CD4-positive, alpha-beta T cell treated with Interleukin-6 for 4 hours (primary cell): ENCODE measurements around the gene PFDN1.
A peak's percentile ranks its signal among the peaks of the same experiment; 100 is the strongest.

Source experiments
- DNase-seq: peaks from one replicate; pipeline ENCODE4 v3.0.0-alpha.2; 2020; ENCODE audit warnings: mixed read lengths

The PFDN1 gene

GRCh38 chr5:140295414-140295813, 7.5 kb downstream of the PFDN1 start:
- DNase-seq: peak; percentile 43

GRCh38 chr5:140294753-140295152, 8.1 kb downstream of the PFDN1 start:
- no peak for DNase-seq

GRCh38 chr5:140293849-140294100, 9.1 kb downstream of the PFDN1 start:
- DNase-seq: no peak

- DNase-seq: no peak
Measured at GRCh38 chr5:140293091-140293848, 9.6 kb downstream of the PFDN1 start.

- no peak for DNase-seq
Measured at GRCh38 chr5:140292212-140293036, 10.5 kb downstream of the PFDN1 start.

DNA sequence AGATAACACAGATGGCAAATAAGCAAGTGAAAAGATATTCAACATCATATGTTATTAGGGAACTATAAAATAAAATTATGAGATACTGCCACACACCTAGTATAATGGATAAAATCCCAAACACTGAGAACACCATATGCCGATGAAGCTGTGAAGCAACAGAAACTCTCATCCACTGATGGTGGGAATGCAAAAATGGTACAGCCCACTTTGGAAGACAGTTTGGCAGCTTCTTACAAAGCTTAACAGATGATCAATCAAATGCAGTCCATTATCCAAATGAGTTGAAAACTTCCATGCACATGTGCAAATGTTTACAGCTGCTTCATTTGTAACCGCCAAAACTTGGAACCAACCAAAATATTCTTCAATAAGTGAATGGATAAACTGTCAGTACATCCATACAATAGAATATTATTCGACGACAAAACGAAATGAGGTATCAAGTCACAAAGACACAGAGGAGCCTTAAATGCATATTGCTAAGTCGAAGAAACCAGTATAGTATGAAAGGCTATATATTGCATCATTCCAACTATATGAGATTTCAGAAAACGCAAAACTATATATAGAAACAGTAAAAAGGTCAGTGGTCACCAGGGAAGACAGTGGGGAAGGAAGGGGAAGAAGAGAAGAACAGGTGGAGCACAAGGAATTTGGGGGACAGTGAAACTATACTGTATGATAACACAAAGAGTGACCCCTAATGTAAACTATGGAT, 14.9 kb downstream of the PFDN1 start:
- DNase-seq: no peak

DNA sequence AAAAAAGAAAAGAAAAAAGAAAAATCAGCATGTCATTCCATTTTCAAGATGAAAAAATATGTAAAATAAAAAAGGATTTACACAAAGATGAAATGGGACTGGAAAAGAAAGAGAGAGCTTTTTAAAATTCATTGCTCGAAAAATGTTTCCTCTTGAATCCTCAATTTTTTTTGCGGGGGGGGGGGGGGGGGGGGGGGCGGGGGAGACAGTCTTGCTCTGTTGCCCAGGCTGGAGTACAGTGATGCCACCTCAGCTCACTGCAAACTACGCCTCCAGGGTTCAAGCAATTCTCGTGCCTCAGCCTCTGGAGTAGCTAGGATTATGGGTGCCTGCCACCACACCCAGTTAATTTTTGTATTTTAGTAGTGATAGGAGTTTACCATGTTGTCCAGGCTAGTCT, 16.5 kb downstream of the PFDN1 start:
- DNase-seq: no peak

DNA sequence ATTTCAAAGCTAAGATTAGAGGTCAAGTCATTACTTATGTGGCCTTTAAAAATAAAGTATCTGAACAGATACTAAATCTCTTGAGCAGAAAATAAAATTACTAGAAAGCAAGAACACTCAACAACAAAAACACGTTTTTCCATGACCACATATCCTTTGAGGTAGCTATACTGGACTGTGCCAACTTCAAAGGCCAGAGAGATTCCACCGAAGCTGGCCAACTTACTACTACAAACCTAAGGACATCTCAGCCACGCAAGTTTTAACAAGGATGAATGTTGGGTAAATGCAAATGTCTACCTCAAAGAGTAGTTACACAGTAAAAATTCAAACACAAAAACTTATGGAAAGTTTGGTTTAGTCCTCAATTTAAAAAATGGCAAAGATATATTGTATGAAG, 18.9 kb downstream of the PFDN1 start:
- no peak for DNase-seq

DNA sequence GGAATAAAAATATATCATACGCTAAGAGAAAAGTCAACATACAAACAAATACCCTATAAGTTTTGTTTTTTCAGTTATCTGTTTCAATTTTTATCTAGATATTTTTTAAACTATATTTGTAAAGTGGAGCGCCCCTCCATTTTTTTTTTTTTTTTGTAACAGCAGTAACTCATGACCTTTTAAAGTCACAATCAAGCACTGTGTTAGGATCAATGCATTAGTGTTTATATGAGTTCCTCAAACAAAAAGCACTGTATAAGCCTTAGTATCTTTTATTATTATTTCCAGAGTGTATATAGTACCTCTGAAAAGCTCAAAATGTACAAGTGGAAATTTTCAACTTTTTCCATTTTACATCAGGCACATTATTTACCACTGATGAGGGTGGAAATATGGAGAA, 20.6 kb downstream of the PFDN1 start:
- DNase-seq: no peak

GRCh38 chr5:140275837-140276236, 27.1 kb downstream of the PFDN1 start:
- no peak for DNase-seq

DNA sequence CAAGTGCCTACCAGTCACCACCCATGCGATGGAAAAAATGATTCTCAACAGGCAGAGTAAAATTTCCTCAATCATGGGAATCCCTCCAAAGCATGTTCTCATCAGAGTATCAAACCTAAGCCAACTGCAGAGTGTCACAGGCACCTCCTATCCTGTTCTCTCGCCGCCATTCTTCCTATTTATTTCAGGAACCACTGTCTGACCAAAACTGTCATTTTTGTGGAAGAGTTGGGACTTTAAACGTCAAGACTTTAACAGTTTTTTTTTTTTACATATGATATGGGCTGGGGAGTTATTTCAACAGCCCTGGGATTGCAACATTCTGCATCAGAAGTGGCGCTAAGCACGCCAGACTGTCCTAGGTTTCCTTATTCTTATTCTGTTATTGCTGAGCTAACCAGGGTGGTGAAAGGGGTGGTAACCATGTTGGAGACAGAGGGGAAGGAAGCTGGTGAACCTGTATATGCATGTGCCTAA, 29.5 kb downstream of the PFDN1 start:
- no peak for DNase-seq

DNA sequence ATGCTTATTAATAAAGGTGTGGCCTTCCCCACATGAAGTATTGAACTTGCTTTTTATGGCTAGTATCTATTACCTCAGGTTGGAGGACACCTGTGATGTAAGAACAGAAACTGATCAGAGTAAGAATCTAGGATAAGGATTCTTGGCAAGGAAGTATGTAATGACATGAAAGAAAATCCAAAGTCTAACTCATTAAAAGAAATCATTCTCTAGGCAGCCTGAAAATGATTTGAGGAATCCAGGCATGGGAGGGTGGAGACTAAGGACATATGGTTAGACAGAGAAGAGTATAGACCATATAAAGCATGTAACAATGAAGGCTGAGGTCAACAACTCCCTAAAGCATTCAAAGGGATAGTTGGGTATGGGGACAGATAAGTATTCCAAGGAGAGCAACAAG, 32.9 kb downstream of the PFDN1 start:
- DNase-seq: no peak

- no peak for DNase-seq
Measured at GRCh38 chr5:140267559-140268018, 35.3 kb downstream of the PFDN1 start.

DNA sequence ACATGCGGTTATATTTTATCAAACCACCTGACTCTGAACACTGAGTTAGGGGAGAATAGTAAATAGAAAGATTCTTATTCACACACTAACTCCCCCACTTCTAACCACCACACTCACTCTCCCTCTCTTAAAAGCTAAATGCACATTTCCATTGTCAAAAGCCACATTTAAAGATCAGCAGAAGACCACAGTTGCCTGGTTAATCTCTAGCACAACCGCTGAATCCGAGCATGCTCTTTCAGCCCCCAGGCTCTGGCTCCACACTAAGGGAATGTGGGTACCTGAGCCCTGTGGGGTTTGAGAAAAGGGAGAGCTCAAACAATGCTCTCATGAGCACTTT, 35.7 kb downstream of the PFDN1 start:
- no peak for DNase-seq

- DNase-seq: peak; percentile 11
Measured at GRCh38 chr5:140266471-140267200, 36.3 kb downstream of the PFDN1 start.

DNA sequence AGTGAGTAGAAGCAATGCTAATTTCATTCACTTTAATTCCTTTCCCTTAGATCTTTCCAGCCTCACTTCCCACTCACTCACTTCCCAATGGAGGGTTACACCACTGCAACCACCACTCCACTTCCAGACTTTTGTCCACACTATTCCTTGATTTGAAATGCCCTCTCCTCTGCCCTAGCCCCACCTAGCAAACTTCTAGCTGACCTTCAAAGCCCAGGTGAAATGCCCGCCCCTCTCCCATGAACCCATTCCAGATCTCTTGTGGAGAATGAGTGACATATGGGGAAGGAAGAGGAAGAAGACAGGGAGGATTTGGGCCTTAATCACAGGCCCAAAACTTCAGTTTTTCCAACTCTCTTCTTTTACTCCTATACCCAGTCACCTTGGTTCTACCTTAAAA, 37.1 kb downstream of the PFDN1 start:
- no peak for DNase-seq

GRCh38 chr5:140262839-140263238, 40.1 kb downstream of the PFDN1 start:
- no peak for DNase-seq

GRCh38 chr5:140262221-140262620, 40.7 kb downstream of the PFDN1 start:
- DNase-seq: no peak

DNA sequence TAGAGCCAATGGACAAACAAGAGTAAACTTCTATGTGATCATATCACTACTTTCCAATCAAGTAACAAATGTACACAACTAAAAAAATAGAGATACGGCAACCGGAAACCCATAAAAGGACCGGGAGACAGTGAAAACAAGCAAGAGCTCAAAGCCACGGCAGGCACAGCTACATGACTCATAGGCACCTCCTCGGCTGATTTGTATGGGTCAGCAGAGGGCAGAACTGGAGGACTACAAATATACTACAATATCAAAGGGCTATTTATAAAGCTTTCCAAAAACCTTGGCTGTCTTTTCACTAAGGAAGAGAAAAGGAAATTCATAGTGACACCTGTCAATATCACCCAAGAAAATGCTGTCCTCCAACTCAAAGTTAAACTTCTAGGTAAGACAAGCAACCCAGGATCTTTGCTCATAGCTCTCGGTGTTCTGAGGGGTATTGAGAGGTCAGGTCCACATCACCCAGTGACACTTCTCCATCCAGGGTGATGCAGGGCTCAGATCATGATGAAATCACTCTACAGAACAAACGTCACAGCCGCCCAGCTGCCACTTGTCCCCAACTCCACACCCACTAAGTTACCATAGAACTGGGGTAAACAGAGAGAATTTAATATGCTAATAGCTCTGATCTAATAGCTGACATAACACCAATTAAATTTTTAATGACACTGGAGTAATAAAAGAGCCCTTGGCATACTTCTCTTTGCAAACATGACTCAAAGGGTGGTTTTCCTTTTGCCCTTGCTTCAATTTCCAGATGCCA, 41.3 kb downstream of the PFDN1 start:
- DNase-seq: peak; percentile 32

DNA sequence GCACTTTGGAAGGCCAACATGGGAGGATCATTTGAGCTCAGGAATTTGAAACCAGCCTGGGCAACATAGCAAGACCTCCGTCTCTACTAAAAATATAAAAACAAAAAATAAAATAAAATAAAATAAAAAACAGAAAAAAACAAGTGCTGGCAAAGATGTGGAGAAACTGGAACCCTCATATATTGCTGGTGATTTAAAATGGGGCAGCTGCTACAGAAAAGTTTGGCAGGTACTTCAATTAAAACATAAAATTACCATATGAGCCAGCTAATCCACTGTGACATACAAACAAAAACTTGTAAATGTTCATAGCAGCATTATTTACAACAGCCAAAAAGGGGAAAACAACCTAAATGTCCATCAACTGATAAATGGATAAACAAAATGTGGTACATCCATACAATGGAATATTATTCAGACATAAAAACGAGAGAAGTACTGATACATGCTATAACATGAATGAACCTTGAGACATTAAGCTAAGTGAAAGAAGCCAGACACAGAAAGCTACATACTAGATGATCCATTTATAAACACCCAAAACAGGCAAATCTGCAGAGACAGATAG, 42.7 kb downstream of the PFDN1 start:
- no peak for DNase-seq

DNA sequence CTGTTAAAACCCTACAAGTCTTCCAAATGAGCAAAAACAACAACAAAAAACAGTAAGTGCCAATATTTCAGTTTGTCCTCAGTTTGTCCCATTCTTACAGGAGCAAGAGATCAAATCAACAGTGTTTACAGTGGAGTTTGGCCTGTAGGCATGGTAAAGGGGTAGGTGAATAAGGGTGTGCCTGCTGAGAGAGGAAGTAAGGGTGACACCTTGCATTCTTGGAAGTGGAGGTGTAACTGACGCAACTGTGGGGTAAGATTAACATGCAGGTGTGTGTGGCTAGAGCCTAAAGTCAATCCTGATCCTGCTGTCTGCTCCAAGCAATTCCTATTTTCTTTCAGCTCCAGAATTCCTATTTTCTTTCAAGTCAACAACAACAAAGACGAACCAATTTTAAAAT, 43.4 kb downstream of the PFDN1 start:
- no peak for DNase-seq

DNA sequence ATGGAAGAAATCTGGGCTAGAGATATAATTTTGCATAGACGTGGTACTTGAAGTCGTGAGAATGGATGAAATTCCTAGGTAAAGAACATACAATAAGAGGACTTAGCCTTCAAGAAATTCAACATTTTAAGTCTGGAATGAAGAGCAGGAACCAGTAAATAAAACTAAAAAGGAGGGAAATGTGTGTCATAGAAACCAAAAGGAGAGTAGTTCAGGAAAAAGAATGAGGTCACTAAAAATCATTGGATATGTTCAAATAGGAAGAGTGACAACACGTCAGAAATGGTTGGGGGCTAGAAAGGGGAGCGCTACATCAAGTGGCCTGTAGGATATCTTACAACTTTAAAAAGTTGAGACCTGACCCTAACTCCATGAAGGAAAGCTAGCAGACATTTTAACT, 44.0 kb downstream of the PFDN1 start:
- no peak for DNase-seq
